K562 (cell line): ENCODE data around the gene USP24.

Experiments used
- BCLAF1 ChIP-seq, 2 experiments: fragments of 450-650 bp in 1 of 2; IDR thresholded peaks; 2 replicates each; pipeline ENCODE4 v1.6.1; 2011 to 2017; ENCODE audit warnings: low read depth in 2 of 2, antibody characterized with exemption in 1 of 2, borderline replicate concordance in 1 of 2, low read length in 1 of 2, mild to moderate bottlenecking in 1 of 2, mixed read lengths in 1 of 2; ENCODE audit not compliant: control insufficient read depth in 1 of 2
- EP300 ChIP-seq: IDR thresholded peaks from 2 replicates; pipeline ENCODE4 v1.6.1; 2012; ENCODE audit warnings: low read length, improper control_type of control experiment
- ERF ChIP-seq: fragments of 450-650 bp; formaldehyde crosslinking; IDR thresholded peaks from 2 replicates; pipeline ENCODE4 v1.4.0; 2020; ENCODE audit warnings: mild to moderate bottlenecking, mixed read lengths
- LEF1 ChIP-seq: fragments of 450-650 bp; IDR thresholded peaks from 2 replicates; pipeline ENCODE4 v1.6.1; 2016; ENCODE audit warnings: mild to moderate bottlenecking
- NFYB ChIP-seq: IDR thresholded peaks from 2 replicates; pipeline ENCODE4 v1.6.1; 2011; ENCODE audit warnings: mild to moderate bottlenecking, moderate library complexity; ENCODE audit not compliant: insufficient read length; ENCODE audit errors: extremely low read depth
- POLR2A ChIP-seq: fragments of 450-650 bp; conservative IDR thresholded peaks from 2 replicates; pipeline ENCODE4 v1.6.1; 2016
- POLR3A ChIP-seq: IDR thresholded peaks from 2 replicates; pipeline ENCODE4 v1.6.1; 2011; ENCODE audit warnings: borderline replicate concordance, mild to moderate bottlenecking, moderate library complexity; ENCODE audit not compliant: insufficient read length, insufficient read depth; ENCODE audit errors: extremely low read depth
- USF2 ChIP-seq: sonication (generic); formaldehyde crosslinking; IDR thresholded peaks from 2 replicates; pipeline ENCODE4 v1.5.0; 2020; ENCODE audit warnings: missing genetic modification reagents
- ZC3H4 ChIP-seq: sonication (generic); formaldehyde crosslinking; IDR thresholded peaks from 2 replicates; pipeline ENCODE4 v1.9.0; 2021; ENCODE audit warnings: missing genetic modification reagents, borderline replicate concordance

GRCh38 chr1:55249646-55250398 lies 34.7 kb upstream of the USP24 start:
- no peak for TF ChIP-seq POLR2A
- no peak for TF ChIP-seq NFYB
- no peak for TF ChIP-seq POLR3A
- no peak for TF ChIP-seq EP300
- no peak for TF ChIP-seq BCLAF1 (IDR thresholded peaks at IDR 0.05; ENCODE audit: borderline replicate concordance in 1 of 2, control insufficient read depth in 1 of 2, low read depth in 2 of 2, low read length in 1 of 2)
- no peak for TF ChIP-seq ERF (CRISPR knock-in tag)
- TF ChIP-seq LEF1 = no peak
- no peak for TF ChIP-seq USF2 (CRISPR knock-in tag)
- TF ChIP-seq ZC3H4 (CRISPR knock-in tag) = no peak
